ENCODE results near the gene PLSCR5.

DNA sequence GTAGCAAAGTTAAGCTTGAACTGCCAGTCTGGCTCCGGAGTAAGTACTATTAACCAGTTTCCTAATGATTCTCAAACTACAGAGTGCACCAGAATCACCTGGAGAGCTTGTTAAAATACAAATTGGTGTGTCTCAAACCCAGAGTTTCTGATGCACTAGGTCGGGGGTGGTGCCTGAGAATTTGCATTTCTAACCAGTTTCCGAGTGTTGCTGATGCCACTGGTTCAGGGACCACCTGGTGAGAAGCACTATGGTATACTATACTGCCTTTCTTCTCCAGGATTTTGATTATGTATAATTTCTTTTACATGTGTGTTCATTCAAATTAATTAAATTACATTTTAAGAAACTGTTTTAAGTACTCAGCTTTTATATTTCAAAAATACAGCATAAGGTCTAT, 48.8 kb upstream of the PLSCR5 start:
- TF ChIP-seq, protein P1, sequence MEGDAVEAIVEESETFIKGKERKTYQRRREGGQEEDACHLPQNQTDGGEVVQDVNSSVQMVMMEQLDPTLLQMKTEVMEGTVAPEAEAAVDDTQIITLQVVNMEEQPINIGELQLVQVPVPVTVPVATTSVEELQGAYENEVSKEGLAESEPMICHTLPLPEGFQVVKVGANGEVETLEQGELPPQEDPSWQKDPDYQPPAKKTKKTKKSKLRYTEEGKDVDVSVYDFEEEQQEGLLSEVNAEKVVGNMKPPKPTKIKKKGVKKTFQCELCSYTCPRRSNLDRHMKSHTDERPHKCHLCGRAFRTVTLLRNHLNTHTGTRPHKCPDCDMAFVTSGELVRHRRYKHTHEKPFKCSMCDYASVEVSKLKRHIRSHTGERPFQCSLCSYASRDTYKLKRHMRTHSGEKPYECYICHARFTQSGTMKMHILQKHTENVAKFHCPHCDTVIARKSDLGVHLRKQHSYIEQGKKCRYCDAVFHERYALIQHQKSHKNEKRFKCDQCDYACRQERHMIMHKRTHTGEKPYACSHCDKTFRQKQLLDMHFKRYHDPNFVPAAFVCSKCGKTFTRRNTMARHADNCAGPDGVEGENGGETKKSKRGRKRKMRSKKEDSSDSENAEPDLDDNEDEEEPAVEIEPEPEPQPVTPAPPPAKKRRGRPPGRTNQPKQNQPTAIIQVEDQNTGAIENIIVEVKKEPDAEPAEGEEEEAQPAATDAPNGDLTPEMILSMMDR (conservative IDR thresholded peaks at IDR 0.05), result no peak
- TF ChIP-seq EZH2 (IDR thresholded peaks at IDR 0.05; ENCODE audit: low read depth), result no peak
